SH-SY5Y (cell line): Measurements from ENCODE around the gene FBXL14.

ENCODE experiments used
- GATA2 ChIP-seq: IDR thresholded peaks from 2 replicates; pipeline ENCODE4 v1.6.1; 2011; ENCODE audit warnings: mild to moderate bottlenecking, low read depth, low read length
- GATA3 ChIP-seq: IDR thresholded peaks from 2 replicates; pipeline ENCODE4 v1.6.1; 2011; ENCODE audit warnings: low read depth, mild to moderate bottlenecking, low read length, moderate library complexity

The FBXL14 gene

DNA sequence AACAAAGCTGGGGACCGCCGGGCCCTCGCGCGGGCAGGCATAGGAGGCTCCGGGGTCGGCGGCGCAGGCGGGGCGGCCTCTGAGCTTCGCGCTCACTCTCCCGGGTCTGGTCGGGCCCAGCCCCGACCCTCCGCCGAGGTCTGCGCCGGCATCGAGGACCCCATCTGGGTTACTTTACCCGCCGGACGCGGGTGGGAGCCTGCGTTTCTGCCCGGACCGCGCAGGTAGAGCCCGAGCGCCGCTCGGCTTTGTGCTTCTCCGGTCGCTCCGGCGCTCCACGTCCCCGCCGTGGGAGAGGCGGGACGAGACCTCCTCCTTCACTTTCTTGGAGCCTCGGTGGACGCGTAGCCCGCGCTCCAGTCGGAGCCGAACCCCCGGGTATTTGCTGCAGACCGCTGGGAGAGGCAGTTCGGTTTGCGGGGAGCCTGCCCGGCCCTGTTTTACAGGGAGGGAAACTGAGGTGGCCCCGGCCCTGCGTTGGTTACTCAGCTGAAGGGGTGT lies 63.2 kb downstream of the FBXL14 start:
- TF ChIP-seq GATA3 (no peak), GATA2 (no peak)

DNA sequence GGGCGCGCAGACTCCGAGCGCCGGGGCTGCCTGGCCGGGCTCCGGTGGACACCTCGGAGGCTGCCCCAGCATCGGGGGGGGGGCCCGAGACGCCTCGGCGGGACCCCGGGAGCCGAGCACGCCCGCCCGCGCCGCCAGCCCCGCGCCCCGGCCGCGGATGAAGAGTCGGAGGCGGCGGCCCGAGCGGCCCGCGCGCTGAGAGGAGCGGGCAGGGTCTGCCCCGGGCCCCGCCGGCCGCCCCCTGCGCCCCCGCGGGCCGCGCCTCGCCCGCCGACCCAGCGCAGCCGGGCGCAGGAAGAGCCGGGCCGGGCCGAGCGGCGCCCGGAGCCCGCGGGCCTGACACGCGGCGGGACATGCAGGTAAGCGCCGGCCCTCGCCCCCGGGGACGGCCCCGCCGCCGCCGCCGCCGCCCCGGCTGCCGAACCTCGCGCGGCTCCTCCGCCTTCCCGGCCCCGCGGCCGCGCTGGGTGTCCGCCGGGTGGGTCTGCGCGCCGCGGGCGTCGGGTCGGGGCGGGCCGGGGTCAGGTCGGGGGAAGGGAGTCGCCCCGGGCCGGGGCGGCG lies 63.7 kb downstream of the FBXL14 start:
- TF ChIP-seq GATA3, result no peak
- TF ChIP-seq GATA2, result no peak

DNA sequence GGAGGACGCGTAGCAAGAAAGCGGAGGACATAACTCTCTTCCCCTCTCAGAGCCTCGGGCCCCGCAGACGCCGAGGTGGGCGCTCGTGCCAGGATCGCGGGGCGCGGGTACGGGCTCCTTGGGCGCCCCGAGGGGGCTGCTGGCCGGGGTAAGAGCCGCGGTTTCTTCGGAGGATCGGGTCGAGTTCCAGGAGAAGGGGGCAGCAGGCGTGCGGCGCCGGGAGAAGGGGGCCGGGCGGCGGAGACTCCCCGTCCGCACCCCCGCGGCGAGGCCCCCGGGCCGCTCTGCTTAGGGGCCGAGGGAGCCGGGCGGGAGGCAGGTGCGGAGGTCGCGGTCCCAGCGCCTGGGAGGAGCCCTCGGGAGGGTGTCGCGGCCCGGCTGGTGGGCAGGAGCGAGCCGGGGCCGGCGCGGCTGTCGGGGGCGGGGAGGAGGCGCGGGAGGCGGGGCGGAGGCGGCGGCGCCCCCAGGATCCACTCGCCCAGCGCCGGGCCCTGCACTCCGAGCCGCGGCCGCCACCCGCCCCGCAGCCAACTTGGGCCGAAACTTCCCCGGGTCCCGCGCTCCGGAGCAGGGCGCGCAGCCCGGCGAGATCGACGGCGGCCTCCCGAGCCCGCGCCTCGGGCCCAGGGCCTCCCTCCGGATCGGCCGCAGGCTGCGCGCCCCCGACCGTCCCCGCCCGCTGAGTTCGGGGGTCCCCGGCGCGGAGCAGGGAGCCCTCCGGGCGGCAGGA lies 64.4 kb downstream of the FBXL14 start:
- TF ChIP-seq GATA3 (no peak), GATA2 (no peak)

DNA sequence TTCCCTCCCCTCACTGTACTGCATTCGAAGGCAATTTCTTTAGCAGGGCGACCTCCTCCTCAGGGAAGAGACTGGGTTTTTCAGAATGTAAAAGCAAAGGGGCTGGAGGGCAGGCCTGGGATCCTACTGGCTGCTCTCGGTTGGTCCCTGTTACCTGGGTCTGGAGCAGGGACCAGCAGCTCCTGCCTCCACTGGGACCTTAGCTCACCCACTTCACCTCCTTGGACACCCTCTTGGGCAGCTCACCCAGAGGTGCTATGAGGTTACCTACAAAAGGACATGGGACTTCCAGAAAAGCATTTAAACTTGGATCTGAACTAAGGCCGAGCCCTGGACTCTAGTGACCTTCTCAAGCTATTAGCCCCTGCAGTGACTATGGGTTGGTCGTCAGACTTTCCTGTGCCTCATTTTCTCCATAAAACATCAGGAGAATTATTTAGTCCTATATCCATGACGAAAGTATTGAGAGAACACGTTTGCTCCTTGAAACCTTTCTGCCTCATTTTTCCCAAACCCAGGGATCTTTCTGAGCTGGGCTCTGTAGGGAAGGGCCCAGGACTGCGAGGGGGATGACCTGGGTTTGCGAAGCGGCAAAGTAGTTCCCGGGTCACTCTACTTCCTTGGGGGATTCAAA lies 65.0 kb downstream of the FBXL14 start:
- TF ChIP-seq GATA3 (no peak), GATA2 (no peak)

DNA sequence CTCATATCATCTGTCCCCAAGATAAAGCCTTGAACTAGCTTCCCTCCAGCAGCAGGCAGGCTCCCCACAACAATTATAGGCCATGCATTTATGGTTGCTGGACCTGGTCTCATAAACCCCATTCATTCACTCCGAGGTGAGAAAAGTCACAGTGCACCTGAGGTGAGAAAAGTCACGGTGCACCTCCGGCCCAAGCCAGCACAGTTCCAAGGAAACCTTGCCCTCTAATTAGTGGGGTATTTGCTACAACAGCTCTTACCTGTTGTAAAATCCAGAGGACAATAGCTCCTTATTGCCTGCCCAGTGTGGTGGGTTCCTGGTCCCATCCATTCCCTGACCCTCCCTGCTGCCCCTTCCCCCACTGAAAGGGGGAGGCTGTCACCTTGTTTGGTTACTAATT lies 65.6 kb downstream of the FBXL14 start:
- TF ChIP-seq GATA3, result no peak
- no peak for TF ChIP-seq GATA2

GRCh38 chr12:1527789-1528188 lies 66.6 kb downstream of the FBXL14 start:
- no peak for TF ChIP-seq GATA3
- no peak for TF ChIP-seq GATA2

DNA sequence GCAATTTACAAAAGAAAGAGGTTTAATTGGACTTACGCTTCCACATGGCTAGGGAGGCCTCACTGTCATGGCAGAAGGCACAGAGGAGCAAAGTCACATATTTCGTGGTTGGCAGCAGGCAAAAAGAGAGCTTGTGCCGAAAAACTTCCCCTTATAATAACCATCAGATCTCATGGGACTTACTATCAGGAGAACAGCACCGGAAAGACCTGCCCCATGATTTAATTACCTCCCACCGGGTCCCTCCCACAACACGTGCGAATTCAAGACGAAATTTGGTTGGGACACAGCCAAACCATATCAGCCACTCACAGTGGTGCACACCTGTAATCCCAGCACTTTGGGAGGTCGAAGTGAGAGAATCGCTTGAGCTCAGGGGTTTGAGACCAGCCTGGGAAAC lies 68.5 kb downstream of the FBXL14 start:
- TF ChIP-seq GATA2 (no peak), GATA3 (no peak)

GRCh38 chr12:1523558-1524050 lies 70.8 kb downstream of the FBXL14 start:
- TF ChIP-seq GATA3 (no peak), GATA2 (no peak)

DNA sequence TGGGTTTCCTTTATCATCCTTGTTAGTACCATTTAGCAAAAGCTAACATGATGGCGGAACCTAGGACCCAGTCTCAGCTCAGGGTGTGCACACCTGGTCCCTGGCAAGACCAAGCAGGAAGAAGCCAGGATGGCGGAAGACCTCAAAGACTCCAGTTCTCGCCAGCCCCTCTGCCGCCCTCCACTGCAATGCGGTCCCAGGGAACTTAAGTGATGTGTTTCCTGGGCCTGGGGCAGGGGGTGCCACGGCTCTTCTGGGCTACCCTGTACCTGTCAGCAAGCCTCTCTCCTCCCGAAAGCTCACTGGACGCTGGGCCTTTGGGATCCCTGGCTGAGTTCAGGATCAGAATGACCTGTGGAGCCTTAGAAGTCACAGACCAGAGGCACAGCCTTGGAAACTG lies 71.3 kb downstream of the FBXL14 start:
- TF ChIP-seq GATA3 (no peak), GATA2 (no peak)

DNA sequence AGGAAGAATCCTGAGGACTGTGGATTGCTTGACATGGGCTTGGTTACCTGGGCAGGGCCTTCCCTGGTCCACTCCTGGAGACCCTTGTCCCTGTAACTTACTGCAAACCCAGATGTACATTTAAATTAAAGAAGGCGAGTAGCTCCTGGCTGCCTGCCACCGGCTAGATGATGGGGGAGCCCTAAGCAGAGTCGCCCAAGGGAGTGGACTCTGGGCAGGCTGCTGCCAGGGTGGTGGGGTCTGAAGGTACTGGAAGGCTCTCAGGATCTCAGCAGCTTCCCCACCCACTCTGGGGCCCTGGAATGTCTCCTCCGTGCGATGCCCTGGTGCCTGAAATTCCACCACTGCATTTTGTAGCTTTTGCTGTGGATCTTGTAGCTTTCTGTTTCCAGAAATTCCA lies 74.7 kb downstream of the FBXL14 start:
- TF ChIP-seq GATA3 (no peak), GATA2 (no peak)

GRCh38 chr12:1518591-1519516 lies 75.5 kb downstream of the FBXL14 start:
- TF ChIP-seq GATA2 (no peak), GATA3 (no peak)

GRCh38 chr12:1517734-1518525 lies 76.5 kb downstream of the FBXL14 start:
- TF ChIP-seq GATA2 (no peak), GATA3 (no peak)

DNA sequence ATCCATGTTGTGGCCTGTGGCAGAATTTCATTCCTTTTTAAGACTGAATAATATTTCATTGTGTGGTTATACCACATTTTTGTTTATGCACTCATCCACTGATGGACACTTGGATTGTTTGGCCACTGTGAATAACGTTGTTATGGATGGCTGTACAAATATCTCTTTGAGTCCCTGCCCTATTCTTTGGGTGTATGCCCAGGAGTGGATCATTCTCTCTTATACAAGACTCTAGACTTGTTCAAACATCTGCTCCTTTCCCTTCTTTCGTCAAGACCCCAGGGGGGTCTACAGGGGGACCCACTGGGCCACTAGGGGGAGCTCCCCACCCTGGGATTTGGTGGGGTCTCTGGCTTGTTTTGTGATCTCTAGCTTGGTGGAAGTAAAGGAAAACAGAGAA lies 77.4 kb downstream of the FBXL14 start:
- TF ChIP-seq GATA3 (no peak), GATA2 (no peak)
